Astrocyte of the spinal cord (primary cell): ENCODE results near the gene CNKSR3.

Experiments used
- DNase-seq: peaks from one replicate; pipeline ENCODE4 v3.0.0; 2011; ENCODE audit warnings: low read depth, low spot score
- H3K4me3 ChIP-seq: 2 replicates; pipeline ENCODE4 v1.5.1; 2011; ENCODE audit warnings: low read depth, mild to moderate bottlenecking, low read length, moderate library complexity
- in situ Hi-C: cut with HindIII; loops from 2 replicates; pipeline ENCODE4 v1.10.0; 2017; ENCODE audit warnings: low sequenced_read_pairs
- TF ChIP-seq, protein P1 (sequence below): IDR thresholded peaks from 2 replicates; pipeline ENCODE4 v1.5.1; 2012; ENCODE audit warnings: low read depth, mild to moderate bottlenecking, low read length, inconsistent platforms

Gene CNKSR3

DNA sequence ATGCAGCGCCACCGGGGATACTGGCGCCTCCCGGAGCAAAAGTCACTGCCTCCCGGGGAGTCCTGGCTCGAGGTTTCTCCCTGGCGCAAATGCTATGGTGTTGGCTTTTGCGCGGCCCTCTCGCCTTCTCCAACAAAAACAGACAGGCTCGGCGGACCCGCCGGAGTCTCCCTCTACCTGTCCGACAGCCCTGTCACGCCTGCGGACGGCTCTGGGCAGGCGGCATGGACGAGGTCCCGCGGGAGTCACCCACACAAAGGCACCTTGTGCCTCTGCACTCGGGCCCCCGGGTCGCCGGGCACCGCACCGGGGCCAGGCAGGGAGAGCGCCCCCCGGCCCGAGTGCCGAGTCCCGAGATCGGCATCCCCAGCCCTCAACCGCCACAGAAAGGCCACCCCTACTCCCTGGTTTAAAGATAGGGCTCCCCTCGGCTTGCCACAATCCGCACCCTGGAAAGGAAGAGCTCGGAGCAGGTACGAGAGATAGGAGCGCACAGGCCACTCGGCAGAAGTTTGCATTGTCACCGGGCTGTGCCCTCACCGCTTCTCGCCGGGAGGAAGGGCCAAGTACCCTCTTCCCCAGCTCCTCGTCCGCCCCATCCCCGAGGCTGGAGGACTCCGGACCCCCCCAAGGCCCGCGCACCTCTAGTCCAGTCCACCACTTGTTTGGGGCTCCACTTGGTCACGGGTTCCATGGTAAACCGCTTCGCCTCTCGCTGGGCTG, 903 bp downstream of the CNKSR3 start:
- DNase-seq, result peak; percentile 29
- TF ChIP-seq, protein P1, sequence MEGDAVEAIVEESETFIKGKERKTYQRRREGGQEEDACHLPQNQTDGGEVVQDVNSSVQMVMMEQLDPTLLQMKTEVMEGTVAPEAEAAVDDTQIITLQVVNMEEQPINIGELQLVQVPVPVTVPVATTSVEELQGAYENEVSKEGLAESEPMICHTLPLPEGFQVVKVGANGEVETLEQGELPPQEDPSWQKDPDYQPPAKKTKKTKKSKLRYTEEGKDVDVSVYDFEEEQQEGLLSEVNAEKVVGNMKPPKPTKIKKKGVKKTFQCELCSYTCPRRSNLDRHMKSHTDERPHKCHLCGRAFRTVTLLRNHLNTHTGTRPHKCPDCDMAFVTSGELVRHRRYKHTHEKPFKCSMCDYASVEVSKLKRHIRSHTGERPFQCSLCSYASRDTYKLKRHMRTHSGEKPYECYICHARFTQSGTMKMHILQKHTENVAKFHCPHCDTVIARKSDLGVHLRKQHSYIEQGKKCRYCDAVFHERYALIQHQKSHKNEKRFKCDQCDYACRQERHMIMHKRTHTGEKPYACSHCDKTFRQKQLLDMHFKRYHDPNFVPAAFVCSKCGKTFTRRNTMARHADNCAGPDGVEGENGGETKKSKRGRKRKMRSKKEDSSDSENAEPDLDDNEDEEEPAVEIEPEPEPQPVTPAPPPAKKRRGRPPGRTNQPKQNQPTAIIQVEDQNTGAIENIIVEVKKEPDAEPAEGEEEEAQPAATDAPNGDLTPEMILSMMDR, result no peak
- in situ Hi-C loops, result no loop called here
- H3K4me3 ChIP-seq, result peak overlapping the region; percentile 89

DNA sequence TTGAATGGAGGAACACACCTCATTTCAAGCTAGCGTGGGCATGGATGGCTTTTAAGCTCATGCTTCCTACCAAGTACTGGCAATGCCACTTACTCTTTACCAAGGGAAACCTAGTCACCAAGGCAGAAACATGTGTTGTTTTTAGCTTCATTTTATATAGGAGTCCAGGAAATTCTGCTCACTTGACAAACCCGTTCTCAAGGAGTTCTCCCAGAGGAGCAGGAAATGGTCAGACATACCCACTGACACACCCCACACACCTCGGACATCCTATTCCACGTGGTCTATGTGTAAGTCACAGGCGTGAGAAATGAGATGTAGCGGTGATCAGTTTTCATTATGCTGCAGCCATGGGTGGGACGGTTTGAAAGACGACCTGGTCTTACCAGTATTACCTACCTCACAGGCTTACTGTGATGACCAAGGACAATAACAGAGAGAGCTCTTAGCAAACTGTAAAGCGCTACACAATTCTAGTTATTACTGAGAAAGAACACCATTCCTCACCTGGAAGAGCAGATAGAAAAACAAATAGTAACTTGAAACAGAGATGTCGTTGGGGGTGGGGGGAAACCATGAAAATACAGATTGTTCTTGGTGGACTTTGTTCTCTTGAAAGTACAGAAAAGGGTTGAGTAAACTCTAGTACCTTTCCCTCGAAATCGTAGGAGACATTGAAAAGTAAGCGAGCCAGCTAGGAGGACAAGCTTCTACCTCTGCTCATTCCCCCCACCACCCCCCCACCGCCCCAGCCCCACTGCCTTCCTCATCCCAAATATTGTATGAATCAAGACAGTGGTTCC, 1.7 kb downstream of the CNKSR3 start:
- in situ Hi-C loops, result no loop called here
- H3K4me3 ChIP-seq, result peak overlapping the region; percentile 89
- peak; percentile 22 for DNase-seq
- TF ChIP-seq, protein P1, result no peak

DNA sequence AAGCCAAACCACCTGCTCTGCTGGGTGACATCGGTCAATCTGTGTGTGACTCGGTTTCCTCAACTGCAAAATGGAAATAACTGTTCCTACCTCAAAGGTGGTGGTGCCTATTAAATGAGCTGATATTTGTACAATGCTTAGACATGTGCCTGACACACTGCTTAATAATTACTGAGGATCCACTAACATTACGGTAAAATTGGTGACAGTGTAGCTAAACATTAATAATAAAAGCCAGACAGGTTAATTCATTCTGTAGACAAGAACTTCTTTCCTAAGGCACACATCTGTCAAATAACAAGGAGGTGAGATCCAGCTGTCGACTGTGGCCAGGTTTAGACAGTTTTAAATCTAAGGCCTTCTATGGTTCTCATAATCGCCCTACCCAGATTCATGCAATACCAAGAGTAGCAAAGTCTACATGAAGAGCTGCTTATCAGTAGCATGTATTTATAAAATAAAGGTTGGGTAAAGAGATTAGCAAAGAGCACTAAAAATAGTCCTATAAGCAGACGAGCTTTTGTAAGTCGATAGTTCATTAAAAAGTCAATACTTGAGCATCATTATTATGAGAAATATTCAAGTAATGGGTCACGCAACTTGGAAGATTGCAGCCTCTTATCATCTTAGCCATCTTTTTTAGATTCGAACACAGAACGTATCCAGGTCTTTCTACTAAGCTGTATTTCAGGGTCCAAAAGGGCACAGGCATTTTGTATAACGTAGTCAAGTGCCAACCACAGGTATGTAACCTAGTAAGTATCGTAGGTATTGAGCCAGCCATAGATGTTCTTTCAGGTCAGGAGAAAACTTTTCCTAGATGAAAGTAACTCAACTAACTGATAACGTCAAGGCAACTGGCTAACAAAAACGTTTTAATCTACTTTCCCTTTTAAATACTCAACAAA, 3.2 kb downstream of the CNKSR3 start:
- in situ Hi-C loops, result no loop called here
- no peak for DNase-seq
- TF ChIP-seq, protein P1, result no peak
- H3K4me3 ChIP-seq, result no peak overlapping the region

DNA sequence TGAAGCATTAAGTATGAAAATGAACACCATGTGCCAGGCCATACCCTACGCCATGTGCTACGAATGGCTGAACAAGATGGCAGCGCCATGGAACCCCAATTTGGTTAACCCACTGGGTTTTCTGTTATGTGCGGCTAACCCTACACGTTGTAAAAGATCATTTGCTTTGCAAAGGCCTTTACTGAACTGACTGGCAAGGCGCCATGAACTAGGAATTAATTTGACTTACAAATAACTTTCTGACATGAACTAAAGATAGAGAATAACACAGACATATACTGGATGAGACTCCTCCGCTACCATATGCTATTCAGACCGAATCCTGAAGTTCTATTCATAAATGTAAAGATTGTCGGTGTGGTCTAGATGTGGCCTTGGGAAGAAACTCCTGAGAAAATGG, 3.9 kb downstream of the CNKSR3 start:
- H3K4me3 ChIP-seq, result no peak overlapping the region
- in situ Hi-C loops, result no loop called here
- TF ChIP-seq, protein P1, result no peak
- DNase-seq, result no peak

DNA sequence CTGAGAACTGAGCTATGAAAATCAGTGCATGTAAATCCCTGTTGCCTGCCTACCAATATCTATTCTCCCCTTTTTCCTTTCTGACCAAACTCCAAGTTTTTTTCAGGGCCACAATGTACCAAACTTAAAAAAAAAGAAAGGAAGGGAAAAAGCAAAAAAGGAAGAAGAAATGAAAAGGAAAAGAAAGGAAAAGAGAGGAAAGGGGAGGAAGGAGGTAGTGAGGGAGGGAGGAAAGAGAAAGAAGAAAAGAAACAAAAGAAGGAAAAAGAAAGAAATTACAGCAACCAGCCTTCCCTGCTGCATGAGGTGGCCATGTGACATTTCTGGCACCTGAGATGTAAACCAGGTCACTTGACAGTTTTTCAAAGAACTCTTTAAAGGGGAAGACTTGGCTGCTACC, 4.4 kb downstream of the CNKSR3 start:
- DNase-seq, result no peak
- no peak overlapping the region for H3K4me3 ChIP-seq
- TF ChIP-seq, protein P1, result no peak
- in situ Hi-C loops, result no loop called here

DNA sequence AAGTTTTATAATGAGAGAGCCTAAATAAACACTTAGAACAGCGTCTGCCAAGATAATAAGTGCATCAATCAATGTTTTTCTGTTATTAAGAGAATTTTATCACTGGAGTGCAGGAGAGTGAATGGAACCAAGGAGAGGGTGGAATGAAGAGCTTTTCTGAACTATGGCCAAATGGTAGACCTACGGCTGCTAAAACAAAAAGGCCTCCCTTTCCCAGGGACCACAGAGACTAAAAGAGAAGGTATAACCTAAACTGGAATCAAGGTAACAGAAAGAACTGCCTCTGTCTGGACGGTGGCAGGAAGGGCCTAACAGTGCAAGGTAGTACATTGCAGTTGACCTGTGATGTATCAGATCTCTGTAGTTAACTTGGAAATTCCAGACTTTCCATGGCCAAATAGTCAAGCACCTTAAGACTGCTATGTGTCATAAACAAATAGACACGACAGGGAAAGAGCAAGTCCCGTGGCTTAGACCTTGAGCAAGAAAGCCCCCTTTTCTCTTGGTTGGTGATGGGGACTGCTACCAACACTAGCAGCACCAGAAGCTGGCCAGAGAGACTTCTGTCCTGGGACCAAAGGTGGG, 5.5 kb downstream of the CNKSR3 start:
- TF ChIP-seq, protein P1, result no peak
- DNase-seq, result no peak
- in situ Hi-C loops, result no loop called here
- H3K4me3 ChIP-seq, result no peak overlapping the region
